HepG2 (cell line): ENCODE results near the gene LEFTY2. TPM values are rescaled to one million over a fixed set of nuclear protein-coding genes. Genes with fewer than 3 reads are reported as not detected.

Experiments
- AKAP8 ChIP-seq: sonication (generic); formaldehyde crosslinking; IDR thresholded peaks from 2 replicates; pipeline ENCODE4 v1.5.1; 2020; ENCODE audit warnings: mild to moderate bottlenecking, missing genetic modification reagents
- BORCS8-MEF2B ChIP-seq: sonication (generic); formaldehyde crosslinking; IDR thresholded peaks from 2 replicates; pipeline ENCODE4 v1.8.0; 2022; ENCODE audit warnings: mild to moderate bottlenecking, missing genetic modification reagents
- CBX2 ChIP-seq, 2 experiments: fragments of 200-600 bp in 1 of 2; sonication (generic); formaldehyde crosslinking in 1 of 2; IDR thresholded peaks; 2 replicates each; pipeline versions ENCODE4 v1.7.0 to v1.8.1; 2018 to 2022; ENCODE audit warnings: low read depth in 2 of 2, low read length in 1 of 2, mild to moderate bottlenecking in 1 of 2, missing genetic modification reagents in 1 of 2
- CCAR2 ChIP-seq: fragments of 200-400 bp; formaldehyde crosslinking; optimal IDR thresholded peaks from 2 replicates; pipeline ENCODE3; 2018; ENCODE audit warnings: low read depth, mild to moderate bottlenecking, low read length, moderate library complexity
- DMTF1 ChIP-seq: sonication (generic); formaldehyde crosslinking; IDR thresholded peaks from 2 replicates; pipeline ENCODE4 v1.4.0; 2020; ENCODE audit warnings: mild to moderate bottlenecking, missing genetic modification reagents
- GTF2F1 ChIP-seq: fragments of 150-350 bp; IDR thresholded peaks from 2 replicates; pipeline ENCODE4 v1.6.1; 2014; ENCODE audit warnings: low read length
- HINFP ChIP-seq: sonication (generic); formaldehyde crosslinking; IDR thresholded peaks from 2 replicates; pipeline ENCODE4 v1.4.0; 2020; ENCODE audit warnings: low read depth, mild to moderate bottlenecking, missing genetic modification reagents
- HNF4A ChIP-seq: sonication (generic); formaldehyde crosslinking; IDR thresholded peaks from 2 replicates; pipeline ENCODE4 v1.4.0; 2020; ENCODE audit warnings: missing genetic modification reagents
- MZF1 ChIP-seq: sonication (generic); formaldehyde crosslinking; IDR thresholded peaks from 2 replicates; pipeline ENCODE4 v1.8.1; 2023; ENCODE audit warnings: mild to moderate bottlenecking, missing genetic modification reagents, borderline replicate concordance
- PBX3 ChIP-seq: sonication (generic); formaldehyde crosslinking; IDR thresholded peaks from 2 replicates; pipeline ENCODE4 v1.8.1; 2023; ENCODE audit warnings: missing genetic modification reagents, inconsistent platforms, borderline replicate concordance
- RFX1 ChIP-seq: fragments of 450-650 bp; IDR thresholded peaks from 2 replicates; pipeline ENCODE4 v1.6.1; 2017
- TAF1 ChIP-seq: sonication (generic); formaldehyde crosslinking; IDR thresholded peaks from 2 replicates; pipeline ENCODE4 v1.4.0; 2020; ENCODE audit warnings: missing genetic modification reagents
- TOE1 ChIP-seq: sonication (generic); formaldehyde crosslinking; IDR thresholded peaks from 2 replicates; pipeline ENCODE4 v1.4.0; 2020; ENCODE audit warnings: mild to moderate bottlenecking, missing genetic modification reagents
- USF2 ChIP-seq, 2 experiments: sonication (generic) in 1 of 2; formaldehyde crosslinking in 1 of 2; IDR thresholded peaks; 2 replicates each; pipeline versions ENCODE4 v1.5.1 to v1.6.1; 2011 to 2020; ENCODE audit warnings: borderline replicate concordance in 1 of 2, low read depth in 1 of 2, low read length in 1 of 2, mild to moderate bottlenecking in 1 of 2, missing genetic modification reagents in 1 of 2, moderate library complexity in 1 of 2
- ZNF367 ChIP-seq: sonication (generic); formaldehyde crosslinking; IDR thresholded peaks from 2 replicates; pipeline ENCODE4 v1.4.0; 2020; ENCODE audit warnings: missing genetic modification reagents, borderline replicate concordance
- ZNF790 ChIP-seq: sonication (generic); formaldehyde crosslinking; IDR thresholded peaks from 2 replicates; pipeline ENCODE4 v1.8.0; 2022; ENCODE audit warnings: missing genetic modification reagents, mild to moderate bottlenecking, borderline replicate concordance
- ZNF792 ChIP-seq: IDR thresholded peaks from 2 replicates; pipeline ENCODE4 v1.6.1; 2016
- ZNF800 ChIP-seq: sonication (generic); formaldehyde crosslinking; IDR thresholded peaks from 2 replicates; pipeline ENCODE4 v1.4.0; 2020; ENCODE audit warnings: missing genetic modification reagents
- ZNF850 ChIP-seq: sonication (generic); formaldehyde crosslinking; conservative IDR thresholded peaks from 2 replicates; pipeline ENCODE4 v1.9.0; 2021; ENCODE audit warnings: mild to moderate bottlenecking, missing genetic modification reagents
- polyA plus RNA-seq, 8 experiments: library from polyadenylated mRNA; depleted of rRNA in 3 of 8; stranded (reverse) in 7 of 8; unstranded in 1 of 8; fragments of >200 nt; fragmentation: Illumina TruSeq in 4 of 8; extraction: Trizol in 4 of 8; gene quantifications; 2 replicates each; pipeline versions ENCODE4 v1.2.1 to v1.2.3, GENCODE V29; 2011 to 2016; ENCODE audit warnings: low read depth in 4 of 8, missing spikeins in 1 of 8, mixed read lengths in 1 of 8; ENCODE audit not compliant: insufficient read depth in 1 of 8
- total RNA-seq, 5 experiments: library from RNA; depleted of rRNA; stranded (reverse); fragments of >200 nt; fragmentation: Illumina TruSeq; extraction: Trizol; gene quantifications; 2 replicates each; pipeline ENCODE4 v1.2.3, GENCODE V29; 2016; ENCODE audit warnings: low read depth in 1 of 5

The LEFTY2 gene
- total and polyA plus RNA-seq, 2 of the 13 experiments (the other 11 are each of a cell fraction or from before 2014, with no cell fraction given), result 0.13 to 0.33 TPM

- TF ChIP-seq USF2 (IDR thresholded peaks at IDR 0.05; ENCODE audit: low read depth, low read length) (peak; percentile 86), USF2 (CRISPR knock-in tag; IDR thresholded peaks at IDR 0.05; ENCODE audit: borderline replicate concordance) (peak; percentile 91; the same call in 1 of the 2 replicates), GTF2F1 (no peak), DMTF1 (CRISPR knock-in tag) (no peak), TOE1 (CRISPR knock-in tag) (0 out of 2 replicates have a peak, but pooled peaks have one; percentile 24), AKAP8 (peak; percentile 60; the same call in 1 of the 2 replicates), ZNF790 (CRISPR knock-in tag) (no peak), CBX2 (IDR thresholded peaks at IDR 0.05; ENCODE audit: low read depth, low read length) (no peak), CBX2 (CRISPR knock-in tag; IDR thresholded peaks at IDR 0.05; ENCODE audit: low read depth) (no peak), CCAR2 (no peak), BORCS8-MEF2B (no peak; the same call in 1 of the 2 replicates), PBX3 (CRISPR knock-in tag) (no peak), HNF4A (CRISPR knock-in tag) (no peak; the same call in 1 of the 2 replicates), ZNF800 (0 out of 2 replicates have a peak, but pooled peaks have one; percentile 45), ZNF367 (no peak), MZF1 (no peak), RFX1 (no peak), ZNF792 (CRISPR knock-in tag) (peak; percentile 61), TAF1 (CRISPR knock-in tag) (peak; percentile 91), HINFP (CRISPR knock-in tag) (no peak), ZNF850 (CRISPR knock-in tag) (no peak; the same call in 1 of the 2 replicates)
Observed at GRCh38 chr1:225923692-225924555, 17.1 kb downstream of the LEFTY2 start, which contains the start of gene PYCR2 (continued).
